ENCODE data around the gene ARFGAP1. TPM values are rescaled to one million over a fixed set of nuclear protein-coding genes. Genes with fewer than 3 reads are reported as not detected.

Gene ARFGAP1
- total and polyA plus RNA-seq, 10 of the 15 experiments (the other 5 are each of a cell fraction or from before 2014, with no cell fraction given), result 0.45 to 79.9 (median 30.8) TPM

DNA sequence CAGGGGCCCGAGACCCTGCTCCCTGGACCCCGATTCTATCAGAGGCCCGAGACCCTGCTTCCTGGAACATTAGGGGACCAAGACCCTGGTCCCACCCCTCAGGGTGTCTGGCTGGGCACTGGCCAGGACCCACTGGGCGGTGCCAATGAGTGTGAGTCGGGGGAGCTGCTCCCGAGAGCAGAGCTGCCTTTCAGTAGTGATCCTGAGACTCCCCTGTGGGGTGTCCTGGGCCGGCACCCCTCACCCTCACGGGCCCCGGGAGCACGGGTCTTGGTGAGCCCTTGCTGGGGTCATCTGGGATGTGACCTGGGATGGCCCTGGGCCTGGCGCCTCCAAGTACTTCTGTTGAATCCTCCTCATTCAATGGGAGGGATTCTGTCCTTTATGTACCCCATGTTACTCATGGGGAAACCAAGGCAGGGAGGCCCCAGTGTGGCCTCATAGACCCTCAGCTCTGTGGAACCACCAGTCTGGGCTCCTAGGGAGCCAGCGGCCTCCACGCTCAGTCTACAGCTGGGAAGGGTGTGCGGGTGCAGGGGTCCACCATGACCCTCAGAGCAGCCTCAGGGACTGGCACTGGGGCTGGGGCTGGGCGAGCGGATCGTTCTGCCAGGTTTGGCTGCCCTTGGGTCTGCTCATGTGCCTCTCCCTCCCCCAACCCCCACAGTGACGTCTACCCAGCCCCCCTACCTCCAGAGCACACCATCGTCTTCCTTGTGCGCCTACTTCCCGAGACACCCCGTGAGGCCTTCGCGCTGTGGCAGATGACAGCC, 46.0 kb downstream of the ARFGAP1 start:
- Histone ChIP-seq H3K79me2 (ENCODE audit: control insufficient read depth, insufficient read depth, low read length) (no peaks in the 10 kb centered on the region), H3K4me3 (no peak overlapping the region), H3K27ac (ENCODE audit: control insufficient read depth, insufficient read depth) (no peak overlapping the region), H3K27me3 (replicated peaks in 1 of 2; ENCODE audit: control insufficient read depth in 2 of 2, insufficient read depth in 2 of 2, low read length in 1 of 2) (no peaks in the 10 kb centered on the region), H3K36me3 (ENCODE audit: control insufficient read depth in 2 of 2, insufficient read depth in 2 of 2, low read length in 1 of 2) (no peaks in the 10 kb centered on the region), H3K9me3 (replicated peaks; ENCODE audit: control insufficient read depth, insufficient read depth, low read length) (no peaks in the 10 kb centered on the region), H3K4me1 (ENCODE audit: control insufficient read depth, insufficient read depth, low read length) (no peaks in the 10 kb centered on the region), H3K9ac (ENCODE audit: control insufficient read depth, insufficient read depth, low read length) (no peak overlapping the region), H3K4me2 (ENCODE audit: control insufficient read depth, insufficient read depth) (no peak overlapping the region), H2AFZ (ENCODE audit: control insufficient read depth, low read depth, low read length) (no peak overlapping the region), H4K20me1 (ENCODE audit: control insufficient read depth, insufficient read depth) (no peaks in the 10 kb centered on the region)
- ATAC-seq (no peak), DNase-seq (ENCODE audit: low read depth, low spot score) (no peak), FAIRE-seq (no peak)
- no TSS peak for BruUV-seq (replicated peaks)
- RAD21 ChIA-PET (ENCODE audit: unreplicated experiment), result no interaction called here
- CTCF ChIA-PET, result no interaction called here
- POLR2A ChIA-PET, result no interaction called here
- TF ChIP-seq PML (IDR thresholded peaks at IDR 0.05; ENCODE audit: low read length), result no peak
- no peak for TF ChIP-seq YY1 (IDR thresholded peaks at IDR 0.05; ENCODE audit: low read depth, low read length)
- TF ChIP-seq, protein P1, sequence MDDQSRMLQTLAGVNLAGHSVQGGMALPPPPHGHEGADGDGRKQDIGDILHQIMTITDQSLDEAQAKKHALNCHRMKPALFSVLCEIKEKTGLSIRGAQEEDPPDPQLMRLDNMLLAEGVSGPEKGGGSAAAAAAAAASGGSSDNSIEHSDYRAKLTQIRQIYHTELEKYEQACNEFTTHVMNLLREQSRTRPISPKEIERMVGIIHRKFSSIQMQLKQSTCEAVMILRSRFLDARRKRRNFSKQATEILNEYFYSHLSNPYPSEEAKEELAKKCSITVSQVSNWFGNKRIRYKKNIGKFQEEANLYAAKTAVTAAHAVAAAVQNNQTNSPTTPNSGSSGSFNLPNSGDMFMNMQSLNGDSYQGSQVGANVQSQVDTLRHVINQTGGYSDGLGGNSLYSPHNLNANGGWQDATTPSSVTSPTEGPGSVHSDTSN (IDR thresholded peaks at IDR 0.05; ENCODE audit: insufficient replicate concordance, low read depth, low read length), result no peak
- no peak for TF ChIP-seq FOS (IDR thresholded peaks at IDR 0.05; ENCODE audit: borderline replicate concordance, extremely low read depth, insufficient read length)
- TF ChIP-seq E4F1 (IDR thresholded peaks at IDR 0.05; ENCODE audit: borderline replicate concordance, partially characterized antibody), result no peak
- TF ChIP-seq CREB1 (IDR thresholded peaks at IDR 0.05; ENCODE audit: low read depth), result no peak
- TF ChIP-seq, protein P2, sequence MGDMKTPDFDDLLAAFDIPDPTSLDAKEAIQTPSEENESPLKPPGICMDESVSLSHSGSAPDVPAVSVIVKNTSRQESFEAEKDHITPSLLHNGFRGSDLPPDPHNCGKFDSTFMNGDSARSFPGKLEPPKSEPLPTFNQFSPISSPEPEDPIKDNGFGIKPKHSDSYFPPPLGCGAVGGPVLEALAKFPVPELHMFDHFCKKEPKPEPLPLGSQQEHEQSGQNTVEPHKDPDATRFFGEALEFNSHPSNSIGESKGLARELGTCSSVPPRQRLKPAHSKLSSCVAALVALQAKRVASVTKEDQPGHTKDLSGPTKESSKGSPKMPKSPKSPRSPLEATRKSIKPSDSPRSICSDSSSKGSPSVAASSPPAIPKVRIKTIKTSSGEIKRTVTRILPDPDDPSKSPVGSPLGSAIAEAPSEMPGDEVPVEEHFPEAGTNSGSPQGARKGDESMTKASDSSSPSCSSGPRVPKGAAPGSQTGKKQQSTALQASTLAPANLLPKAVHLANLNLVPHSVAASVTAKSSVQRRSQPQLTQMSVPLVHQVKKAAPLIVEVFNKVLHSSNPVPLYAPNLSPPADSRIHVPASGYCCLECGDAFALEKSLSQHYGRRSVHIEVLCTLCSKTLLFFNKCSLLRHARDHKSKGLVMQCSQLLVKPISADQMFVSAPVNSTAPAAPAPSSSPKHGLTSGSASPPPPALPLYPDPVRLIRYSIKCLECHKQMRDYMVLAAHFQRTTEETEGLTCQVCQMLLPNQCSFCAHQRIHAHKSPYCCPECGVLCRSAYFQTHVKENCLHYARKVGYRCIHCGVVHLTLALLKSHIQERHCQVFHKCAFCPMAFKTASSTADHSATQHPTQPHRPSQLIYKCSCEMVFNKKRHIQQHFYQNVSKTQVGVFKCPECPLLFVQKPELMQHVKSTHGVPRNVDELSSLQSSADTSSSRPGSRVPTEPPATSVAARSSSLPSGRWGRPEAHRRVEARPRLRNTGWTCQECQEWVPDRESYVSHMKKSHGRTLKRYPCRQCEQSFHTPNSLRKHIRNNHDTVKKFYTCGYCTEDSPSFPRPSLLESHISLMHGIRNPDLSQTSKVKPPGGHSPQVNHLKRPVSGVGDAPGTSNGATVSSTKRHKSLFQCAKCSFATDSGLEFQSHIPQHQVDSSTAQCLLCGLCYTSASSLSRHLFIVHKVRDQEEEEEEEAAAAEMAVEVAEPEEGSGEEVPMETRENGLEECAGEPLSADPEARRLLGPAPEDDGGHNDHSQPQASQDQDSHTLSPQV (IDR thresholded peaks at IDR 0.05), result no peak
- TF ChIP-seq ATF7 (IDR thresholded peaks at IDR 0.05; ENCODE audit: low read depth), result no peak
- TF ChIP-seq ASH2L (IDR thresholded peaks at IDR 0.05; ENCODE audit: borderline replicate concordance, low read depth), result no peak
- in situ Hi-C loops (cut with MboI) (no loop called here), intact Hi-C loops (cut with micrococcal nuclease; ENCODE audit: unreplicated experiment) (no loop called here)
- 52% methylated on average over 23 of the region's 24 CpGs for WGBS (ENCODE audit: insufficient coverage, insufficient replicate concordance, low lambda C conversion rate, missing lambda C conversion rate)
- SMC1A ChIA-PET (ENCODE audit: uncharacterized antibody, unreplicated experiment), result no interaction called here

Measured in GM12878 (cell line).